Peyer's patch (tissue), 4 donors: ENCODE data around the gene PLXDC1.

Experiments
- CTCF ChIP-seq, 6 experiments: fragments of 450-650 bp in 4 of 6; fragments of 200-600 bp in 2 of 6; sonication (generic) in 1 of 6; IDR thresholded peaks; one replicate each; pipeline ENCODE4 v1.5.1; 2017 to 2019; ENCODE audit warnings: antibody characterized with exemption in 6 of 6, mild to moderate bottlenecking in 3 of 6, moderate library complexity in 1 of 6
- POLR2A ChIP-seq, 2 donors: fragments of 450-650 bp; IDR thresholded peaks; one replicate each; pipeline ENCODE4 v1.5.1; 2017; ENCODE audit warnings: antibody characterized with exemption in 2 of 2, mild to moderate bottlenecking in 2 of 2, moderate library complexity in 2 of 2

- TF ChIP-seq CTCF (IDR thresholded peaks at IDR 0.05) (no peak), POLR2A (IDR thresholded peaks at IDR 0.05) (no peak)
Observed at GRCh38 chr17:39173526-39174274, 22.3 kb upstream of the PLXDC1 start.
